NCI-H446 (cell line): ENCODE measurements around the gene LDHD.
"Not testable (repeated sequence)": the region's sequence is repeated elsewhere in the genome, so short reads cannot be mapped to it uniquely, and the experiment has no call there.

Experiments
- DNase-seq, 2 experiments: peaks; one replicate each; lab custom pipeline; 2025; lab: John Stamatoyannopoulos, UW

The LDHD gene

GRCh38 chr16:75116081-75116910, at the start of gene LDHD:
LDHD (minus strand) TSS chr16:75116780; CDS start chr16:75116720, 60 bp downstream.
- no peak for DNase-seq

DNA sequence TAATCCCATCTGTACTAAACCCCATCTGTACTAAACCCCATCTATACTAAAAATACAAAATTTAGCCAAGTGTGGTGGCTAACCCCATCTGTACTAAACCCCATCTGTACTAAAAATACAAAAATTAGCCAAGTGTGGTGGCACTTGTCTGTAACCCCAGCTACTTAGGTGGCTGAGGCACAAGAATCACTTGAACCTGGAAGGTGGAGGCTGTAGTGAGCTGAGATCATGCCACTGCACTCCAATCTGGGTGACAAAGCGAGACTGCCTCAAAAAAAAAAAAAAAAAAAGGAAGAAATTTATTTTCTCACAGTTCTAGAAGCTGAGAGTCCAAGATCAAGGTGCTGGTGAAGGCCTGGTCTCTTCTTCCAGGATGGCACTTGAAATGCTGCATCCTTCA, 43.8 kb upstream of the LDHD start:
- no peak for DNase-seq

DNA sequence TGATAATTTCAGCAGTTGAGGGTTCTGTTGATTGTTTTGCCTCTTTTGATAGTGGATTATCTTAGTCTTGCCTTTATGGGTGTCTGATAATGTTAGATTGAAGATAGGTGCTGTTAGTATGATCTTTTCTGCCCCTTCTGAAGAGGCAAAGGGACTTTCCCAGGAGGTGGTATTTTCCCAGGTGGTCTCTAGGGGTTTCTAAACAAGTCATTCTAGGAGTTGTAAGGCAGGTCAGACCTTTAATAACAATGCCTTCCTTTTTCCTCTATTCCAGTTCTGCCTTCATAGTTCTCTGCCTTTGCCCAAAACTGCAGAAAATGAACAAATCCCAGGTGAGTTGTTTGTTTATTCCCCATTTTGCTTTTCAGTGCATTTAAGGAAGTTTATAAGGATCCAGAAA, 36.1 kb upstream of the LDHD start:
- no peak for DNase-seq

DNA sequence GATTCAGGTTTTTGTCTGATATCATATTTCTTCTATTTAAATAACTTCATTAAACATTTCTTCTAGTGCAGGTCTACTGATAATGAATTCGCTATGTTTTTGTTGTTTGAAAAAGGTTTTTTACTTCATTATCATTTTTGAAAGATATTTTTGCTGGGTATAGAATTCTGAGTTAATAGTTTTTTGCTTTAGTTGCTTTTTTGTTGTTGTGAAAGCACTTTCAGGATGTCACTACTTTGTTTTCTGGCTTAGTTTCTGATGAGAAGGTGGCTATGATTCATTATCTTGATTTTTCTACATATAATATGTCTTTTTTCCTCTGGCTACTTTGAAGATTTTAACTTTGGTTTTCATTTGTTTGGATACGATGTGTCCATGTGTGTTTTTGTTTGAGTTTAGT, 35.2 kb upstream of the LDHD start:
- no peak for DNase-seq

DNA sequence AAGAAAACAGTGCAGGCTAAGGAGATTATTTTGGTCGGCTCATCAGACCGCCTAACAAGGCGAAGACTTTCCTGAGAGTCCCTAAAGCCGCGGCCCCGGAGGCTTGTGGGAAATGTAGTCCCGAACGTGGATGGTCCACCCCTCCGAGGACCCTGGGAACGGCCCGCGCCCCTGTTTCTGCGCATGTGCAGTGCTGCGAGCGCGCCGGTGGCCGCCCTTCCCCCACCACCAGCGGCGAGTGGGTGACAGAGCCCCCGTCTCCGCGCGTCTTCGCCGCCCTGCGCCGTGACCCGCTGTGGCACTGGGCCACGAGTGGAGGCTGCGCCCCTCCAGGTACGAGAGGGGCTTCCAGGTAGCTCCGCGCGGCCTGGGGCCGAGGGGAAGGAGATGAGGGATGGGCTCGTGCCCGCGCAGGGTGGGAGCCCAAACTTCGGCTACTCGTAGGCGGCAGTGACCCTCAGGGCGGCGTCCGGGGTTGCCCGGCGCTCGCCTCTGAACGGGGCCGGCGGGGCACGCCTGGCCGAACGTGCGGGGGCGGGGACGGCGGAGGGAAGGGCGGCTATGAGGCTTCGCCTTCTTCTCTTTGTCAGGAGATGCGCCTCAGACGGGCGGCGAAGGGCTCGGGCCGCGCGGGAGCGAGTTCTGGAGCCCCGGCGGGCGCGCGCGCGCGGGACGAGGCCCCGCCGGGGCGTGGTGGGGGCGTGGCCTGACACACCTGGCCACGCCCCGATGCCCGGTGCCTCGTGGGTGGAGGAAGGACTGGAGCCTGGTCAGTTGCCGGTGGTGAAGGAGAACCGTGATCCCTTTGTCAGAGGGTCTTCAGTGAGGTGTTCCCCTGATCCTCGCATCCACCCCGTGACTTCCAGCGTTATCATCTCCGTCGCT, 32.0 kb upstream of the LDHD start, which contains the start of gene ZFP1:
TSS of gene ZFP1 (plus strand) at position 214 of the 885 bp plus-strand sequence. CDS start 4,428 bp downstream, outside the sequence.
- peak; percentile 73 to 91 for DNase-seq

DNA sequence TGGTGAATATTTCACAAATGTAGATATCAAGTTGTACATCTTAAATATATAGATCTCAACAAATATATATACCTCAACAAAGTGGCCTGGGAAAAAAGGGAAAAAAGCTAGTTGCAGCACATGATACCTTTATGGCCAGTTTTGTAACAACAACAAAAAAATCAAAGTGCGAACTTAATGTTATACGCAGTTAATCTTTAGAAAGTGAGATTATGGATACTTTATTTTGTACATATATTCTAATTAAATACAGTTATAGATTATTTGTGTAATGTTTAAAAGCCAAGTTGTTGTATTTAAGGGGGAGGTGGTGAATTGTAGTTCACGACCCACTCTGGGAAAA, 31.4 kb upstream of the LDHD start:
- no peak for DNase-seq

DNA sequence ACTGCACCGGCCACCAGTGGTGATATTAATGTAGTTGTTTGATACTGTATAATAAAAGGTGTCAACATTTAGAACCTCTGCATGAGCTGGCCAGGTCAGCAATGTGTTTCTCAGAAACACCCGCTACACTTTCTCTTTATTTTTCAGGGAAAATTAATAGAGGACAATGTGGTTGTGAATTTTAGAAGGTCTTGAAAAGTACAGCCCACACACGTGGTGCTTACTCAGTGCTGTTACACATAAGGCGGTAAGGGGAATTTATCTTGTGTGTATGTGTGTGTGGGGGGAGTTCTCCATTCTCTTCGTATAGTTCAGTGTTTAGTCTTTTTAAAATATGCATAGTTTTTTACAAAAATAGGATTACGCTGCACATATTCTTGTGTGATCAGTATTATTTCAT, 27.4 kb upstream of the LDHD start:
- DNase-seq = no peak

GRCh38 chr16:75139498-75139897, 22.9 kb upstream of the LDHD start:
- DNase-seq = no peak

GRCh38 chr16:75138636-75139035, 22.1 kb upstream of the LDHD start:
- no peak for DNase-seq

DNA sequence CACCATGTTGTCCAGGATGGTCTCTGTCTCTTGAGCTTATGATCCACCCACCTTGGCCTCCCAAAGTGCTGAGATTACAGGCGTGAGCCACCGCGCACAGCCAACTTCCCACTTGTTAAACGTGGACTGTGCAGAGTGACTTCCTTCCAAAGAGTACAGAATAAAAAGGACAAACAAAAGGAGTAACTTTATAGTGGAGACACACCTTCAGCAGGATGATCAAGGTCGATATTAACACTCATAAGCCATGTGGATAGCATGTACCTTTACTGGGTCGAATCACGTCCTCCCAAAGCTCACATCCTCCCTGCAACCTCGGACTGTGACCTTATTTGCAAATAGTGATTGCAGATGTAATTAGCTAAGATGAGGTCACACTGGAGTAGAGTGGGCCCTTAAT, 21.7 kb upstream of the LDHD start:
- no peak for DNase-seq

DNA sequence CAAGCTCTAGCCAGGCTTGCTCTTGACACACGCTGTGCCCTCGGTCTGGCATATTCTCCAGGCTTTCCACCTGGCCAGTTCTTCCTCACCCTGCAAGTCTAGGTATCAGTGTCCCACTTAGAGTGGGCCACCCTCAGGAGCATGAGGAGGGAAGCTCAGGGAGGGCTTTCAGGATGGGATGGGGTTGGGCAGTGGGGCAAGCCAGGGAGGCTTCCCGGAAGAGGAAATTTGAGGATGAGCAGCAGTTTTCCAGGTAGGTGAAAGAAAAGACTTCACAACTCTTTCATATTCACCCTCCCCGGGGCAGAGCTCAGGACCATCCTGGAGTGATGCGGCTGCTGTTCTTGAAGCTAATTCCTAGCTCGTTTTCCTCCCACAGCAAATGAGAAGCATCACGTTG, 14.5 kb upstream of the LDHD start:
- DNase-seq = no peak

GRCh38 chr16:75130150-75130771, 13.7 kb upstream of the LDHD start:
- no peak for DNase-seq

GRCh38 chr16:75129421-75130149, 13.0 kb upstream of the LDHD start:
- DNase-seq = not testable (repeated sequence)

DNA sequence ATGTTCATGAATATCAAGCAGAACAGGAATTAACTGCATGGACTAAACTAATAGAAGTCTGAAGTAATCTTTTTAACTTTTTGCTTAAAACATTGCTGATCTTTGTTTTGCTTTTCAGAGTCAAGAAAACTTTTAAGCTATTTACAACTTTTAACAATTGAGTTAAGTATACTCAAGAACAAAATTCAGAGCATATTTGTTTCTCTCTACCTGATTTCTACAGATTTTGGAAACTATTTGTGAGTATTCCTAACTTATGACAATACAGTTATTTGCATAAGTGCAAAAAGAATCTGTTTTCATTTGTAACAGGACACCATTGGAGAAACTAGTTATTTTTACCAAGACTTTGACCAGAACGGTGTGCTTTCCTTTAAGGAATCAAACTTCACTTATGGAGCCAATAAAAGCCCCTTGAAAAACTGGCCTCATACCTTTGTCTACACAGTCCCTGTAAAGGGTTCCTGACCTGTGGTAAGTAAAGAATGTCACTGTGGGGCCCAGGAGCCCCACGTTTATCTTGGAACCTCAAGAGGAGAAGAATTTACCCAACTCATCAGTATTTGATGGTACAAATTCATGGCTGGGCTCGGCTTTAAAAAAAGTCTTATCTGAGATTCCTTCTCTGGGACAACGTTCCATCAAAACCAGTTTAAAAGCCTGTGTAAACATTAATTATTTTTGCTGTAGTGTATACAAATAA, 11.3 kb upstream of the LDHD start:
- DNase-seq = no peak

DNA sequence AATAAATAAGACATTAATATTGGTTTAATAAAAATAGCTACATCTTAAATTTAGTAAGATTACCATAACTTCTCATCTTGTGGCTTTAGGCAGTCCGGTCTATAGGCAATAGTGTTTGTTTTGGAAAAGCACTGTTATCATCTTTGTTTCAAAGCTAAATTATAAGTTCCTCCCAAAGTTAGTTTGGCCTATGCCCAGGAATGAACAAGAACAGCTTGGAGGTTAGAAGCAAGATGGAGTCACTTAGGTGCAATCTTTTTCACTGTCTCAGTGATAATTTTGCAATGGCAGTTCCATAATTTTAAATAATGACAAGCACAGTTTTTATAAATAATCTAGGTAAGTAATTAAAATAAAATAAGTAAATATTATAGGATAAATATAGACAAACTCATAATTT, 6.0 kb upstream of the LDHD start:
- no peak for DNase-seq

GRCh38 chr16:75121949-75122568, 5.5 kb upstream of the LDHD start:
- DNase-seq = no peak

- DNase-seq = no peak
Measured at GRCh38 chr16:75120253-75120652, 3.7 kb upstream of the LDHD start.

DNA sequence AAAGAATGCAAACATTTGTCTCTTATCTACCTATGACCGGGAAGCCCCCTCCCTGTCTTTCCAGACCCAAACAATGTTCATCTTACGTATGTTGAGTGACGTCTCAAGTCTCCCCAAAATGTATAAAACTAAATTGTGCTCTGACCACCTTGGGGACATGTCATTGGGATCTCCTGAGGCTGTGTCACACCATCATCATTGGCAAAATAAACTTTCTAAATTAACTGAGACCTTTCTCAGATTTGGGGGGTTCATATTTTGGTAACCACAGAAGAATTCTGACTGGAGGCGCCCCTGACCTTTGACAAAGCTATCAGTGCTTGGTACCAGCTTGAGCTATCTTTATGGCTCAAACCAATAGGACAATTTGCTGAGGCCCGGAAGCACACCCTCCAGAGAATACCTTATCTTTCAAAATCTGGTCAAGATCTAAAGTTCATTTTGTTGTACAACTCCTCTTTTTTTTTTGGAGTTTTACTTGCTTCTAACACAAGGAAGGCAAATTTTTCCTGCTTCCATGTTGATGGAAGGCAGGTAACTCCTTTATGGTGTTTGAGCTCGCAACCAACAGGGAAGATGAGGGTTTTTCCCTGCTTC, 2.5 kb upstream of the LDHD start:
- no peak for DNase-seq

GRCh38 chr16:75116911-75117245, 298 bp upstream of the LDHD start:
- DNase-seq = no peak
